UCSD-AML1 (cell line): ENCODE measurements around the gene HTR3D.
A peak's percentile ranks its signal among the peaks of the same experiment; 100 is the strongest.
"Not testable (repeated sequence)": the region's sequence is repeated elsewhere in the genome, so short reads cannot be mapped to it uniquely, and the experiment has no call there.

Experiments used
- DNase-seq: peaks from one replicate; lab custom pipeline; 2025; ENCODE audit not compliant: unreplicated experiment; lab: John Stamatoyannopoulos, UW

HTR3D gene, protein sequence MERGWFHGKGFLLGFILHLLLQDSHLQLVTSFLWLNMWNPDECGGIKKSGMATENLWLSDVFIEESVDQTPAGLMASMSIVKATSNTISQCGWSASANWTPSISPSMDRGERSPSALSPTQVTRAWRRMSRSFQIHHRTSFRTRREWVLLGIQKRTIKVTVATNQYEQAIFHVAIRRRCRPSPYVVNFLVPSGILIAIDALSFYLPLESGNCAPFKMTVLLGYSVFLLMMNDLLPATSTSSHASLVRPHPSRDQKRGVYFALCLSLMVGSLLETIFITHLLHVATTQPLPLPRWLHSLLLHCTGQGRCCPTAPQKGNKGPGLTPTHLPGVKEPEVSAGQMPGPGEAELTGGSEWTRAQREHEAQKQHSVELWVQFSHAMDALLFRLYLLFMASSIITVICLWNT

GRCh38 chr3:184031187-184031792 is at the start of gene HTR3D:
HTR3D (plus strand) TSS chr3:184031742; CDS start chr3:184031742, 0 bp downstream.
- no peak for DNase-seq

DNA sequence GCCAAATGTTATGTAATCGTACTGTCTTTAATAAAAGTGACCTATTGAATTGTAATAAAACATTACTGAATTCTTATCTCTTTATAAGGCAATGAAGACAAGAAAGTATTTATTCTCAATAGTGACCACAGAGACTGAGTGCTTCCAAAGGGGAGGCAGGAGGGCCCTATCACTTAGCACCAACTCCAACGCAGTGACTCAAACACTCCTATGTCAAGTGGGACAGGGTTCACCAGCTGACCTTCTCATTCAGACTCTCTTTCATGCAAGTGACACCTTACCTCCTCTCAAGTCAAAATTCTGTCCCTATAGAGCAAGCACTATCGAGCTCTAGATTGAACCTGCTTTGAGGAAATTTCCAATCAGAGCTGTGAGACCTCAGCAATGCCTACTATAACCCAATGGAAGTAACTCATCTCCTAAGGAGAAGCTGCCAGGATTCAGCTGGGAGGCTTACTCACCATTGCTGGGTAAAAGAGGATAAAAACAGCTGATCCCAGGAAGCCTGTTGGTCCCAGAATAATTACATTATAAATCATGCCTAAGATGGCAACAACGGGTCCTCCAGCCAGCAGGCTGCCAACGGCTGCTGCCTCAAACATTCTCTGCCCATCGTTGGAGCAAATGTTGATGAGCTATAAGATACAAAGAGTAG is 49.4 kb upstream of the HTR3D start:
- no peak for DNase-seq

DNA sequence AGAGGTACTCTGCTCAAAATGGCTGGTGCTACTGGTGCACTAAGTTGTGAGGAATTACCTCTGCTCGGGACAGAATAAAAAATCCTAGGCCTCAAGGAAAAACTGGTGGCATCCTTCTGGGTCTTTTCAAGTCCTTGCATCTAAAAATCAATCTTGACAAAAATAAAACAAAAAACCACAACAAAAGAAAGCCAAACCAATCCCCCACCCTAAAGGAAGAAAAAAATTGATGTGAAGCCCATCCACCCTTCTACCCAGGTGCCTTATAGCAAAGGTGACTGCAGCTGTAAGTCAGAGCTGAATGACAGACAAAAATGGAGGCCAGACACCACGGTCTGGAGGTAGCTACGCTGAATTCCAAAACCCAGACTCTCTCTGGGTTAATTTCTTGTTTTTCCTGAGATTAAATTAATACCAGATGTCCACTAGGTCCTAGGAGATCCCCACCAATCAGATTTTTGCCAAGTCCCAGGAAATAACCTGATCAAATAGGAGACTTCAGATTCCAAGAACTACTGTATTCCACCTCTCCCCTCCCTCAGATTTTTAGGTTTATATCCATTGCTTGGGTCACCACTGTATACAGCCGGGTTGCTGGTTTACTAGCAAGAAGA is 47.3 kb upstream of the HTR3D start:
- DNase-seq: no peak

DNA sequence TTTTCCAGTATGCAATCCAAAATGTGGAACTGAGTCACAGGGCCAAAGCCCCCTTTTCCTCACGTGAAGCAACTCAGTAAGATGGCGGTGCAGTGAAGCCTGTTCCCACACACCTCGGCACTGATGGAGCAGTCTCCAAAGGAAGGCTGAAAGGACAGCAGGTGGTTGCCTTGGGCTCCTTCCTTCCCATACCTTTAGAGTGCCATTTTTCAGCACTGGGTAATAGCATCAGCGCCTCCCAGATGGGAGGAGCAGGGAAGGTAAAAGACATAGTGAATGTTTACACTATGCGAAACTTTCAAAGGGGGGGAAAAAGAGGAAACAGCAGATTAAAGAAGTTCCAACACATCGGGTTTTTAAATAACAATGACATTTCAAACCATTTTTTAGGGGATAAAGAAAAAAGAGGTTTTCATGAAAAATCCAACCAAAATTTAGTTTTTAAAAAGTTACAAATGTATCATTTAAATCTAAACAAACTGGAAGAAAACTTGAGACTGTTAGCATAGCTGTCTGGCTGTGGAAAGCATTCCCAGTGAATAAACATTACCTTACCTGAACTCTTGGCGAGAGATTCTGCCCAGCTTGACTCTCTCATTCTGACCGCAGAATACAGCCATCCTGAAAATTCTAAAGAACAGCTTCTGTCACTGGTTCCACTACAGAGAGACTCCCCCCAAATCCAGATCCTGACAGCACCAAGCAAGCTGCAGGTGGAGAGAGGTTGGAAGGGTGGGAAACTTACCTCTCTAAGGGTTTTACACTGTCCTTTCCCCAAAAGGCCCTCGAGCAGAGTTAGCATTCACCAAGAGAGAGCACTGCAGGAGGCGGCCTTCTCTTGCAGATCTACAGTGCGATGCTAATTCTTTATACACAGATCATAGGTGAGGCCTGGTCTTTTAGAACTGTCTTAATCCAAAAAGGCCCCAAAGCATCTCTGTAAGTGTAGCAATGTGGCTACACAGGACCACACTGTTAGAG is 46.5 kb upstream of the HTR3D start:
- no peak for DNase-seq

GRCh38 chr3:183987000-183987600 is 44.4 kb upstream of the HTR3D start:
- DNase-seq: no peak

- DNase-seq: no peak
These were observed 43.2 kb upstream of the HTR3D start for GRCh38 chr3:183988216-183988790.

DNA sequence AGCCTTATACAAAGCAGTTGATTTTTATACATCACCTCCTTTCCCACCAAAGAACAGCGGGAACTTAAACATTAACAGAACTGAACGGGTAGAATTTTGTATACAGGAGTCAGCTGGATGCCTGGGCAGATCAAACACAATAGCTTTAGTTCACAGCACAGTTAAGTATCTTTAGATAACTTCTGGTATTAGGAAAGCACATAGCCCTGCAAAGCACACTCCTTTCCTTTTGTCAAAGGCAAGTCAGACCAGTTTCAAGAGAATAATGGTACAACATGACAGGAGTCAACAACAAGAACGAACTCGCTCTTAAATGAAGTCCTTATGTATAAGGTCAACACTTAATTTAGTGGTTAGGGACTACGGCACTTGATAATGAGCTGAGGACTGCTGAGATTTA is 40.1 kb upstream of the HTR3D start:
- no peak for DNase-seq

DNA sequence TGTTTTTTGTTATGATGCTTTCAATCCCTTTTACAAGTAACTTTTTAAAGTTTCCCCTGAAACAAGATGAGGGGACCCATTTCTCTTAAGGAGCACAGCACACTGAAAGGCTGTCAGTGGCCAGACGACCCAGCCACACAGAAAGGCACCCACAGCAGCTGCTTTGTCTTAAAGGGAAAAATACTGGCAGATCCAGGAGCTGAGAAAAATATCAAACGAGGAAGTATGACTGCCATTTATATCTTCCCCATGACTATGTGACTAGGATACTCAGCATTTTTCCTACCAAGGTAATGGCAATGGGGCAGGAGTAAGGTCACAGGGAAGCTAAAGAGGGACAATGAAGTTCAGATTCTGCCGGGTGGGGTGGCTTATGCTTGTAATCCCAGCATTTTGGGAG is 29.8 kb upstream of the HTR3D start:
- DNase-seq: no peak

DNA sequence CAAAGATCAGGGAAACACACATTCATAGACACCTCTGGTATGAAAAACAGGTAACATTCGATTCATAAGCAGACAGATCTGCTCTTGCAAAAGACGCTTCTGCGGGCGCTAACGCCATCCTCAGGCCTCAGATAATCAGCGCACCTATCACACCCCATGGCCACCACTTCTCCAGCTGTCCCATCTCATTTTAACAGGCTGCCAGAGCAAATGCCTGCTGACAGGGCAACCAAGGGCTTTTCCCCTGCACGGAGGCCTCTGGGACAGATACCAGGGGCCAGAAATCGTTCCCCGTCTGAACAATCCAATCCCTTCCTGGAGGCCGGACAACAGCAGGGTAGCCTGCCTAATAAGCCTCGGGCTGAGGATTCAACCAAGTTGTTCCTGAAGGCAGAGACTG is 29.1 kb upstream of the HTR3D start:
- no peak for DNase-seq

- no peak for DNase-seq
These were observed 28.2 kb upstream of the HTR3D start for GRCh38 chr3:184003187-184003967.

- no peak for DNase-seq
These were observed 27.1 kb upstream of the HTR3D start for GRCh38 chr3:184004476-184004875.

DNA sequence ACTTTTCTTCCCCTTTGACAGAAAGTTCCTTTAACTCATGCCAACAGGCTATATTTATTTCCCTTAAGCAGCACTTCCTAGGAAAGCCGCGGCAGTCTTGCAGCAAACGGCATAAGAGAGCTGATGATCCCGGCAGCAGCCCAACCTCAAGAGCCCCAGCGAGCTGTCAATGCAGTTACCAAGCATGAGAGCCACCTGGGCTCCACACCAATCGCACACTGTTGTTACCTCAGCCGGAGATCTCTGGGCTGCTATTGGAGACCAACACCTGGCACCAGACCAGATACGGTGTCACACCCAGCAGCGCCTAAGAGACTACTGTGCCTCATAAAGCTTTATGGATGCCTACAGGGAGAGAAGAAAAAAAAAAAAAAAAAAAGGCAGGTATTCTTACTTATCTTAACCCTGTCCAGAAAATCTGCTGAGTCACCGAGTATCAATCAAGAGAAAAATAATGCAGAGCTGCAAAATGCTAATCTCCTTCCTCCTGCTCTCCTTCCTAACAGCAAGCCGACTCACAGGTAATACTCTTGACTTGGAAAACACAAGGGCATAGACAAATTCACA is 25.5 kb upstream of the HTR3D start:
- DNase-seq: peak; percentile 63

DNA sequence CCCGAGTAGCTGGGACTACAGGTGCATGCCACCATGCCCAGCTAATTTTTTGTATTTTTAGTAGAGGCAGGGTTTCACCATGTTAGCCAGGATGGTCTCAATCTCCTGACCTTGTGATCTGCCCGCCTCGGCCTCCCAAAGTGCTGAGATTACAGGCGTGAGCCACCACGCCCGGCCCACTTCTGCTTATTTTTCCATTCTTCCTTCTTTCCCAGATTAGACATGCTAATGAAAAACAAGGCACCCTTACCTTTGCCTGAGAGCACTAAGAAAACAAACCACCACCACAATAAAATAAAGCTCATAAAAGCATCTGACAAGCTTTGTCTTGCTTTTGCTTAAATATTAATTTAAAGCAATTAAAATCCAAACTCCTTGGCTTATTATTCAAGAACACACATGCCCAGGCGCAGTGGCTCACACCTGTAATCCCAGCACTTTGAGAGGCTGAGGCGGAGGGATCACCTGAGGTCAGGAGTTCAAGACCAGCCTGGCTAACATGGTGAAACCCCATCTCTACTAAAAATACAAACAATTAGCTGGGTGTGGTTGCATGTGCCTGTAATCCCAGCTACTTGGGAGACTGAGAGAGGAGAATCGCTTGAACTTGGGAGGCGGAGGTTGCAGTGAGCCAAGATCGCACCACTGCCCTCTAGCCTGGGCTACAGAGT is 24.3 kb upstream of the HTR3D start:
- not testable (repeated sequence) for DNase-seq

GRCh38 chr3:184008161-184008560 is 23.4 kb upstream of the HTR3D start:
- DNase-seq: no peak

- DNase-seq: no peak
These were observed 20.2 kb upstream of the HTR3D start for GRCh38 chr3:184011230-184011876.

- no peak for DNase-seq
These were observed 19.3 kb upstream of the HTR3D start for GRCh38 chr3:184011937-184012889.
